HG02571 (cell line): Measurements from ENCODE around the gene ZNF438.
"Not testable (repeated sequence)": the region's sequence is repeated elsewhere in the genome, so short reads cannot be mapped to it uniquely, and the experiment has no call there.

ENCODE experiments used
- ATAC-seq: cut with Tn5 transposase; IDR thresholded peaks from one replicate; pipeline ENCODE4 v1.9.1; 2021; ENCODE audit warnings: mild to moderate bottlenecking, moderate library complexity; ENCODE audit not compliant: unreplicated experiment

The ZNF438 gene

DNA sequence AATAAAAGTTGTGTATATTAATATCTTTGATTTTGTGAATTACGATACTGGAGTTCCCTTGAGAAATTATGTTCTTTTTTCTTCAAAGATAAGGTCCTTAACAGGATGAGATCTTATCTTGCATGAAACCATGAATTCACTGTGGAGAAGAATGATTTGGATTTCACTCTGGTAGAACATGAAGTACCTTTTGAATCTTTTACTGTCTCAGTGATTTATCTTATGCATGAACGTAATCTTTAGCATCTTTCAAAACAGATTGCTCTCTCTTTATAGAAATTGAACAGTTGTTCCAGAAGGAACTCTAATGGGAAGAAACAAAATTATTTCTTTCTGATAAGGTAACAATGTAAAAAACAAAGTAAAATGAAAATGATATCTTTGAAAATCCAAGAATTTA, 11.0 kb upstream of the ZNF438 start:
- ATAC-seq, result no peak

DNA sequence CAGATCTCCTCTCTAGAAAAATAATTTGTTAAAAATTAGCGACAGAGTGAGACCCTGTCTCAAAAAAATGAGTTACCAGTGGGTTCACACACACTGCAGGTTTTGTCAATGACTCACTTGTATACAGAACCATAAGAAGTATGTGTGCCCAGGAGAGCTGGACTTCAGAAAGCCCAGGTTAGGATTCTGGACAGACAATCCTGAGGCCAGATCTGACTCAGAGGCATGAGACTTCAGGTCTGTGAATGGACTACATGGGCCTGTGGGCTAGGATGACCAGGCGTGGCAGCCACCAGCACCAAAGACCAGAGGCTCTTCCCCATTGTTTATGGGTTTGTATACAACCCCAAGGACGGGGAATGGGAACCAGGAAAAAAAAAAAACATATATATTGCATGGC, 9.3 kb upstream of the ZNF438 start:
- no peak for ATAC-seq

DNA sequence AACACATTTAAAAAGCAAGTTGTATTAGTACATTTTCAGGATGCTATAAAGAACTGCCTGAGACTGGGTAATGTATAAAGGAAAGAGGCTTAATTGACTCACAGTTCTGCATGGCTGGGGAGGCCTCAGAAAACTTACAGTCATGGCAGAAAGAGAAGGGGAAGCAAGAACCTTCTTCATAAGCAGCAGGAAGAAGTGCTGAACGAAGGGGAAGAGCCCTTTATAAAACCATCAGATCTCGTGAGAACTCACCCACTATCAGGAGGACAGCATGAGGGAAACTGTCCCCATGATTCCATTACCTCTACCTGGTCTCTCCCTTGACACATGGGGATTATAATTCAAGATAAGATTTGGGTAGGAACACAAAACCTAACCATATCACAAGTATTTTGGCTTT, 7.3 kb upstream of the ZNF438 start:
- ATAC-seq, result not testable (repeated sequence)

DNA sequence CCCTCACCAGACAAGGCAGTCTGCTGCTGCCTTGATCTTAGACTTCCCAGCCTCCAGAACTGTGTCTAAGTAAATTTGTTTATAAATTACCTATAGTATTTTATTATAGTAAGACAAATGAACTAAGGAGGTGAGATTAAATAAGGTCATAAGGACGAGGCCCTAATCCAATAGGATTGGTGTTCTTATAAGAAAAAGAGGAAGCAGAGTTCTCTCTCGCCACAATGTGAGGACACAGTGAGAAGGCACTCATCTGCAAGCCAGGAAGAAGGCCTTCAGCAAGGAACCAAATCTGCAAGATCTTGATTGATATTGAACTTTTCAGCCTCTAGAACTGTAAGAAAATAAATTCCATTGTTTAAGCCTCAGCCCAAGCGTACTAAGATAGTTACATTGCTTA, 6.1 kb upstream of the ZNF438 start:
- no peak for ATAC-seq

DNA sequence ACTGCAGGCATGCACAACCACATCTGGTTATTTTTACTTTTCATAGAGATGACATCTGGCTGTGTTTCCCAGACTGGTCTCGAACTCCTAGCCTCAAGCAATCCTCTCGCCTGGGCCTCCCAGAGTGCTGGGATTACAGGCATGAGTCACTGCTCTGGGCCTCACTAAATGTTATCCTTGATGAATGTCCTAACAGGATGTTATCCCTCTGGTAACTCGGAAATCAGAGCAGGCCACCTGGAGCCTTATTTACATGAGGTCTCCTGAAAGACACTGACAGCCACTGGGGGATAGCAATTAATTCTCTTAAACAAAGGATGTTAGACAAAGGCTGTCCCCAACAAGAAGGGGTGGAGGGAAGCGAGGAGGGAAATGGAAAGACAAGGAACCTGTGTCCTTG, 4.5 kb upstream of the ZNF438 start:
- ATAC-seq, result no peak

DNA sequence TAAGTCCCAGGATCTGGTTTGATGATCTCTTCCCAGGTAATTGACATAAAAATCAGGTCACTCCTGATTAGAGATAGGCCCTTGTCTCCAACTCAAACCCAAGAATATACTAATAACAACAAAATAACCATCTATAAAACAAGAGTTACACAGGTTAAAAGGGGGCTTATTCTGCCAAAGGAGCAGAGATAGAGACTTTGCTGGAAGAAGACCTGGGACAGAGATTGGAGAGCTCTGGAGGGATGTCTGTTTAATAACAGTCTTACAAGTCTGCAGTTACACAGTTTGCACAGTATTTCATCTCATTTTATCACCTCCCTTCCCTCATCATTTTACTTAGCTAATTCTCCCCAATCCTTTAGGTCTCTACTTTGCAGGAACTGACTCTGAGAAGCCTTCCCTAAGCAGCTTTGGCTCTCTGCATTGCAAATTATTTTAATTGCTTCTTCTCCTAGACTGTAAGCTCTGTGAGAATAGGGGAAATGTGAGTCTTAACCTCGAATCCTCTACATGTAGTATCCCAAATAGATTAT, 3.7 kb upstream of the ZNF438 start:
- no peak for ATAC-seq

DNA sequence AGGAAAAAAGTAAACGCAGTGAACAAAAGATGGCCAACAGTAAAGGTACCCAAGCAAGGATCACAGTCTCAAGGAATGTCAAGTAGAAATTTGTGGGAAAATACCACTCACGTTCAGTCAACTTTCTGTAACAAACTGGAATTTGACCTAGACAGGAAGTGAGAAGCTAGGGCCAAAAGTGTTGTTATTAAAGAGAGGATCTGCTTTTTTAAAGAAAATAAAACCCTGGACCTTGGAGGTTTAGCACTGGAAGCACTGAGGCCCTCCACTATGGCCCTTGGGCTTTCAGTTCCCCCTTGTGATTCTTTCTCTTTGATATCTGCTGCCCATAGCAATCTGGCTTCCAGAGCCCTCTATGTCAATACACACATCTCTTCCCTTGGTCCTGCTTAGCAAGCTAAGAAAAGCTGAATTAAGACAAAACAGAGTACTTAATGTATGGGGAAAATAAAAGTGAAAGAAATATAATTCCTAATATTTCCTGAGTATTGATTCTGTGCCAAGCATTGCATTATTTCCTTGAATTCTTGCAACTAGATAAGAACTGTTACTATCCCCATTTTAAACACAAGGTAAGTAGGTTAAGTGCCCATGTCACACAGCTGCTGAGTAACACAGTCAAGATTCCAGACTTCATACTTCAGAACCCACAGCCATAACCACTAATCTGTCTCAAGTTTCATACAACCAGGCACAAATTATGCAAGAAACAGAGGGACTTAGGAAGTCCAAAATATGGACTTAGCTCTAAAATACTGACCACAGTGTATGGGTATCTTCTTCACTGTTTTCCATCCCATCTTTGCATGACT, 2.6 kb upstream of the ZNF438 start:
- ATAC-seq, result no peak

DNA sequence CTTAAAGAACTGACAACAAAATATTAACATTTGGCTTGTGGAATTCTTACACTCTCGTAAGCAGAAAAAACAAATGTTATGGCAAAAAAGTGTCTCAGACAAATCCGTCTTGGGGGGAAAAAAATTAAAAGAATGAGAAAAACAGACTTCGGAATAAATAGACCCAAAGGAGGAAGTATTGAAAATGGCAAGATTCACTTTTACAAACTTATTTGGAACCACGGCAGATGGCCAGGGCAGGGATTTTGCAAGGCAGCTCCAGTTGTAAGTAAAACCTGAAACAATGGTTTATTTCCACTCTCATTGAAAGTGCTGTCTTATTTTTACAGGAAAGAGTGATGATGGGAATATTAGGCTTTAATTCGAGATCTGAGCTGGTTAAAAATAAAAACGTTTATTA, 1.5 kb upstream of the ZNF438 start:
- no peak for ATAC-seq

DNA sequence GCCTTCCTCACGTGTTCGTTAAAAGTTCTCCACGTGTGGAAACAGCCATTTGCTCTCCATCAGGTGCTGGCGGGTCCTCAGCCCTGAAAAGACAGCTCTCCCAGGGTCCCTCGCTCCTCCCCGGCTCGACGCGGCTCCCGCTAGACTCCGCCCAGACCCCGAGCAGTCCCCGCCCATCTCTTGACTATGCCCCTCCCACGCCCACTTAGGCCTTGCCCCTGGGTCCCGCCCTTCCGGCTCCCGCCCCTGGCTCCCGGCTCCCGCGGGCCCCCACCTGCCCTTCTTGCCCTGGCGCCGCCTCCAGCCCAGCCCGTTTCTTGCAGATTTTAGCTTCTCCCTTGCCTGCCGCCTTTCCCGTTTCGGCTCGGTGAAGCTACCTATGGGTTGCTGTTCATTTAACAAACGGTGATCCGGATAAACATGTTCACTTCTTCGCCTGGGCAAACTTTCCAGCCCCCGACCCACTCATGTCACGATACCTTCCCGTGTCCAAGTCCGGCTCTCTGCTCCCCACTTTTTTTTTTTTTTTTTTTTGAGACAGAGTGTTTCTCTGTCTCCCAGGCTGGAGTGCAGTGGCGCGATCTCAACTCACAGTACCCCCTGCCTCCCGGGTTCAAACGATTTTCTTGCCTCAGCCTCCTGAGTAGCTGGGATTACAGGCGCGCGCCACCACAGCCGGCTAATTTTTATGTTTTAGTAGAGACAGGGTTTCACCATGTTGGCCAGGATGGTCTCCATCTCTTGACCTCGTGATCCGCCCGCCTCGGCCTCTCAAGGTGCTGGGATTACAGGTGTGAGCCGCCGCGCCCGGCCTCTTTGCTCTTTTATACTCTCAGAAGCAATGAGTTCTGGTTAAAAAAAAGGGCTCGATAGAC, 830 bp upstream of the ZNF438 start:
- ATAC-seq, result peak; percentile 87

DNA sequence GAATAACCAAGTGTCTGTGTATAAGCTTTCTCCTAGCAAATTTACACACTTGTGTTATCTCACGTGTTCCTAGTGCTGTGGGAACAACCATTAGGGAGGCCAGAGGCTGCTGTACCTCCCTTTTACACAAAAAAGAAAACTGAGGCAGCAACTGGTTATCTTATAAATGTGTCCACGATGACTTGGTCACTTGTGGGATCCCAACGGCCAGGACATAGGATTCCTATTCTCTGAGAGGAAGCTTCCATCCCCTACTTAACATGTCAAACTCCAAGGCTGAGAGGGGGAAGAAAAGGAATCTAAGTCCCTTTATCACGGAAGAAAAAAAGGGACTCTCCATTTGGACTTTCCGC, 484 bp downstream of the ZNF438 start:
- no peak for ATAC-seq

DNA sequence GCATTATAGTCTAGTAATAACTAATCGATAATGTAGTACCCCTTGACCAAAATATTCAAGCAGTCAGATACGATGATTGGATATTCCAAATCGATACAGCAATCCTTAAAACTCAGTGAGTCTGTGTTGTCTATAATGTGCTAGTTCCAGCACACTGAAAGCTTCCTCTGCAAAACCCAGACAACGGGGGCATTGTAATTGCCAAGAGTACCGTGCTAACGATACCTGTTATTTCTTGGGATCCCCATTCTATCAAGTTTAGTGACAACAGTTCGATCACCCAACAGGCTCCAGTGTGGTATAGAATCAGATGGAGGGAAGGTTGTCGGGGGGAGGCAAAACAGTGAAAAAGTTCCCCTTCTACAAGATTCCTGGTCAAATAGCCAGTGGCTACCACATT, 865 bp downstream of the ZNF438 start:
- no peak for ATAC-seq

DNA sequence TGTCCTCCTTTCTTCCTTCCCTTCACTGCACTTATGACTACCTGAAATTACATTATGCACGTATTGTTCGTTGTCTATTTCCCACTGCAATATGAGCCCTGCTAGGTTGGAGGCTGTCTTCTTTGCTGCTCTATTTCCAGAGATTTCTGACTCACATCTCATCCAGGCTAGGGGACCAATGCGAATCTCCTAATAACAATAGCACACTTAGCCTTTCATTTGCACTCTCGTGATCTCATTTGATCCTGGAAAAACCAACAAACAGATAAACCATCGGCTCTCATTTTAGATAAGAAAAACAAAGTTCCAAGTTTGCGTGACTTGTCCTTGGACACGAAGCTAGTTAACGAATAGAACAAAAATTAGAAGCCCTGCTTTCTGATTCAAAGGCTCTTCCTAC, 1.4 kb downstream of the ZNF438 start:
- ATAC-seq, result no peak

DNA sequence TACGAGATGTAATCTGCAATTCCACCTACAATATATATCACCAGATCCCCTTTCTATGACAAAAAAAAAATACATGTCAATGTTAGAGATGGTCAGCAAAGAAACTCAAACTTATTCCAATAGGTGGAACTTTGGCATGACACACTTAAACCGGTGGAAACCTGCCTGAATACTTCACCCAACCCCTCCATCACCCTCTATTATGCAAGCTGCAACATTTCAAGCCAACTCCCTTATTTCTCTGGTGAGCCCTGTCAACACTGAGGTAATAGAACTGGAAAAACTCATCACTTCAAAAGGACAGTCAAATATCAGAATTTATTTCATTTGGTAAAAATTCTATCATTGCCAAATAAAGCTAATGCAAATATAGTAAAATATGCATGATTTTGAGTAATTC, 3.6 kb downstream of the ZNF438 start:
- no peak for ATAC-seq

DNA sequence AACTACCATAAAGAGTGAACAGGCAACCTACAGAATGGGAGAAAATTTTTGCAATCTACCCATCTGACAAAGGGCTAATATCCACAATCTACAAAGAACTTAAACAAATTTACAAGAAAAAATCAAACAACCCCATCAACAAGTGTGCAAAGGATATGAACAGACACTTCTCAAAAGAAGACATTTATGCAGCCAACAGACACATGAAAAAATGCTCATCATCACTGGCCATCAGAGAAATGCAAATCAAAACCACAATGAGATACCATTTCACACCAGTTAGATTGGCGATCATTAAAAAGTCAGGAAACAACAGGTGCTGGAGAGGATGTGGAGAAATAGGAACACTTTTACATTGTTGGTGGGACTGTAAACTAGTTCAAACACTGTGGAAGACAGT, 5.4 kb downstream of the ZNF438 start:
- ATAC-seq, result not testable (repeated sequence)

DNA sequence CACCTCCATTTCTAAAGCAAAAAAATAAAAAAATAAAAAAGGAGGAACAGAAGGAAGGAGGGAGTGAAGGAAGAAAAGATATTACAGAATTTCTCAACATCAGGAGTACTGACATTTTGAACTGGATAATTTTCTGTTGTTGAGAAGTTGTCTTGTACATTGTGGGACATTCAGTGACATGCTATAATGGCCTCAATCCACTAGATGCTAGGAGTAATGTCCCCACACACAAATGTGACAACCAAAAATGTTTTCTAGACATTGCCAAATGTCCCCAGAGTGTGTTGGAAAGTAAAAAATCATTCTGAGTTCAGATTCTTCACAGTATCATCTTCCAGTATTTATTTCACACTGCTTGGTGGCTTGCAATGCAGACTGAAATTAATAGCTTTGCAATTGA, 6.5 kb downstream of the ZNF438 start:
- no peak for ATAC-seq

DNA sequence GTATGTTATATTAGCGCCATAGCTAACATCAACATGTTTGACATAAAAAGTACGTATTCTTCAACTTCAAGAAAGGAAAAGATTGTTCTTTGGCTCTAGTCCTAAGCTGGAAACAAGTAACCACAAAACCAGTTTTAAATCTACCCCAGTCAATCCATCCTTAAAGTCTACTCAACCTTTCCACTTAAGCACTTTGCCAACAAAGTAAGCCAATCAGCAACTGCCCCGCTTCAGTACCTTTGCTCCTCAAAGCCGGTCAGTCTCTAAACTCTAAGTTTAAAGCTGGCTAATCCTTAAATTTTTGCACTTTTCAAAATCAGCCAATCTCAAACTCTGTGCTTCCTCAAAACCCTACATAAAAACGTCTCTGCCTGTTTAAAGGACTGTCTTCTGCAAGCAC, 8.1 kb downstream of the ZNF438 start:
- no peak for ATAC-seq

DNA sequence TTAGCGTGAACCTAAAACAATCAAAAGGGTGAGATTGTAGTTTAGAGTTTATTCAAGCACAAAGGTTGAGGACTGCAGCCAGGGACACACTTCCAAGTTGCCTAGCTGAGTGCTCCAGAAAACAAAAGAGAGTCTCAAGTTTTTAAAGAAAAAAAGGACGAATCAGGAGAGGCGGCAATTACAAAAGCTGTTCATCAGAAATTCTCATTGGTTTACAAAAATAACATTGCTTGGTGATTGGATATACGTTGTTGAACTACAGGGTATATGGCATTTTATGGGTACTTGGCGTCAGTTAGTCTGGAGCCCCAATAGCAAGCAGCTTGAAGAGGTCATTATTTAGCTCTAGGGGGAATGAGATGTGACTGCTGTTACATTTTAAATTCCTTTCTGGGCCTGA, 11.5 kb downstream of the ZNF438 start:
- no peak for ATAC-seq

DNA sequence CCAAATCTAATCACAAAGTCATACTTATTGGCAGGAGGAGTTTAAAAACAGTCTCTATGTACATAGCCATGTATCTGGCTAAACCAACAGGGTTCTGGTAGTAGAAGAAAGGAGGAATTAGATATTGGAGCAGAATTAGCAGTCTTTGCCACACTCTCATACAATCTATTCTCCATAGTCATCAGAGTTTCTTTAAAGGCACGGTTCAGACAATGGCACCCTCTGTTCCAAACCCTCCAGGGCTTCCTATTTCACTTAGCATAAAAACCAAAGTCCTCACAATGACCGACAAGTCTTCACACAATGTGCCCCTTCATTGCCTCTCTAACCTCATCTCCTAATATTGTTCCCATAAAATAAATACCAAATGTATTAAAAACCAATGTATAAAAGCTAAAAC, 12.7 kb downstream of the ZNF438 start:
- ATAC-seq, result no peak

DNA sequence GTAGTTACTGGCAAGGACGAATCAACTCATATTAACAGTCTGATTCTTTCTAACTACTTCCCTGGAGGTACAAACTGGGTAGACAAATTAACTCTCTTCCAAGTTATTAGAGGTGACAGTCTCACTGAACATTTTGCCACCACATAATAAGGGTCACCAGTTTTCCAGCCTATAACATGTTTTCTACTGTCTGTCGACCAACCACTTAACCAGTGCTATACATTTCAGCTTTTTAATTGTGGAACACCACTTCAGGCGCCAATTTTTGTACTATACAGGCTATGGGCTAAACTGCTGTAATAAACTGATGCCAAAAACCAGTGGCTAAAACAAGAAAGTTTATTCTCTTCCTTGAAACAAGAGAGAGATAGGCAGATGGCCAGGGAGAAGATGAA, 13.3 kb downstream of the ZNF438 start:
- ATAC-seq, result no peak

DNA sequence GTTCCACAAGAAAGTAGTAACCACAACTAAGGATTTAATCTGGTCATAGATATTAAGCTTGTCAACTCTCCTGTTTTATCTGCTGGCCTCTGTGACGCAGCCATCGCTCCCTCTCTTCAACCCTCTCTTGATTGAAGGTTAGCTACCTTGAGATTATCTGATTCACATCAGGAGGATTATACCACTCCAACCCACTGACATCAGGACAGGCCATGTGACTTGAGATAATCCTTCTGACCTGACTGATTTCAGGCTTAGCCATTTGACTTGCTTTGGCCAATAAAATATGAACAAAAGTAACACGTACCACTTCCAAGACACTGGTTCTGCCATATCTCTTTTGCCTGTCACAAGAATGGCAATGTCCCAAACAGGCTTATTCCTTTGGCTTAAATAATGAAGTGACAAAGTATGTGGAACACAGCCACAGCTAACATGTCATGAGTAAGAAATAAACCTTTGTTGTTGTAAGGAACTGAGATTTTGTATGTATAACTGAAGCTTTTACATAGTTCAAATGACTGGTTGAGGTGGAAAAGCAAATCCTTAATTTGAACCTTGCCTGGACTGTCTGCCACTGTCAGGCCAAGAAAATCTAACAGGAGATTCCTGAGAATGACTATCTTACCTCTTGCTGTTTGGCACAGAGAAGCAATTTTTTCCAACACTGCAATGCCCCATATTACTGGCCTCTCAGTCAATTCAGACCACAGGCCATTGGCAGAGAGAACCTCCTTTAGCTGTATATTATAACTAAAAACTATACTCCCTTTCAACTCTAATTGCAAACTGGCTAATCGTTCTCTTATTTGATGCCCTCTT, 13.9 kb downstream of the ZNF438 start:
- ATAC-seq, result no peak

DNA sequence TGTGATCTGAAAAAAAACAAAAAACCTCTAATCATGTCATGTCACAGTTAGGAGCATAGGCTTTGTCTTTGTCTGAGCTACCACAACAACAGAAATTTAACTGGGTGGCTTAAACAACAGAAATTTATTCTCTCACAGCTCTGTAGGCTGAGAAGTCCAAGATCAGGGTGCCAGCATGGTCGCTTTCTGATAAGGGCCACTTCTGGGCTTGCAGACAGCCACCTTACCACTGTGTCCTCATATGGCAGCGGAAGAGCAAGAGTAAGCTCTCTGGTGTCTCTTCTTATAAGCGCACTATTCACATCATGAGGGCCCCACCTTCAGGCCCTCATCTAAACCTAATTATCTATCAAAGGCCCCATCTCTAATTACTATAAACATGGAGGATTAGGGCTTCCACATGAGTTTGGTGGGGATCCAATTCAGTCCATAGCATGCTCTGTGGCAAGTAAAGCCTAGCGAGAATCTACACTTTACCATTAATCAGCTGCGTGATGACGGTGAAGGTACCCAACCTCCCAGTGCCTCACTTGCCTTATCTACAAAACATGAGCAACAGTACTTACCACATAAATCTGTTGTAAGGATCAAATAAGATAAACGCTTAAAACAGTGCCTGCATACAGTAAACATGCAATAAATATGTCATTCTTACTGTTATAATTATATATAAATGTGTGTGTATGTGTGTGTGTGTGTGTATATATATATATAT, 17.3 kb downstream of the ZNF438 start:
- ATAC-seq, result no peak
